Fibroblast of the conjunctiva (primary cell): Measurements from ENCODE around the gene C5orf47.

Experiments used
- DNase-seq: peaks from one replicate; pipeline ENCODE4 v3.0.0-alpha.2; 2010; ENCODE audit warnings: low read depth

Gene C5orf47

GRCh38 chr5:174044466-174045254 is 55.7 kb downstream of the C5orf47 start:
- no peak for DNase-seq

GRCh38 chr5:174045470-174046025 is 56.6 kb downstream of the C5orf47 start, which contains the start of gene NSG2:
Gene NSG2, plus strand, starts transcription at chr5:174045706. Its CDS starts 1,050 bp downstream, at chr5:174046756.
- DNase-seq, result peak; percentile 73

- DNase-seq, result no peak
Measured at GRCh38 chr5:174046558-174046957, 57.6 kb downstream of the C5orf47 start.

- DNase-seq, result no peak
Measured at GRCh38 chr5:174047472-174048099, 58.6 kb downstream of the C5orf47 start.

- DNase-seq, result no peak
Measured at GRCh38 chr5:174052636-174053035, 63.7 kb downstream of the C5orf47 start.

- DNase-seq, result no peak
Measured at GRCh38 chr5:174053905-174054304, 64.9 kb downstream of the C5orf47 start.
